ENCODE results near the gene RRAD.

The RRAD gene

GRCh38 chr16:66881964-66882508 is 43.3 kb downstream of the RRAD start:
- H3K27me3 ChIP-seq (ENCODE audit: insufficient read depth, poor library complexity, severe bottlenecking), result no peaks in the 10 kb centered on the region
- H3K27ac ChIP-seq (replicated peaks), result no peak overlapping the region
- no peak for DNase-seq (ENCODE audit: low read depth in 1 of 2, low spot score in 1 of 2)
- TF ChIP-seq GABPA (IDR thresholded peaks at IDR 0.05; ENCODE audit: low read depth) (no peak), REST (IDR thresholded peaks at IDR 0.05; ENCODE audit: insufficient replicate concordance, low read depth) (no peak), POLR2AphosphoS5 (IDR thresholded peaks at IDR 0.05; ENCODE audit: low read depth) (no peak), SPI1 (IDR thresholded peaks at IDR 0.05; ENCODE audit: borderline replicate concordance, low read depth) (no peak)
- TF ChIP-seq, protein P1, sequence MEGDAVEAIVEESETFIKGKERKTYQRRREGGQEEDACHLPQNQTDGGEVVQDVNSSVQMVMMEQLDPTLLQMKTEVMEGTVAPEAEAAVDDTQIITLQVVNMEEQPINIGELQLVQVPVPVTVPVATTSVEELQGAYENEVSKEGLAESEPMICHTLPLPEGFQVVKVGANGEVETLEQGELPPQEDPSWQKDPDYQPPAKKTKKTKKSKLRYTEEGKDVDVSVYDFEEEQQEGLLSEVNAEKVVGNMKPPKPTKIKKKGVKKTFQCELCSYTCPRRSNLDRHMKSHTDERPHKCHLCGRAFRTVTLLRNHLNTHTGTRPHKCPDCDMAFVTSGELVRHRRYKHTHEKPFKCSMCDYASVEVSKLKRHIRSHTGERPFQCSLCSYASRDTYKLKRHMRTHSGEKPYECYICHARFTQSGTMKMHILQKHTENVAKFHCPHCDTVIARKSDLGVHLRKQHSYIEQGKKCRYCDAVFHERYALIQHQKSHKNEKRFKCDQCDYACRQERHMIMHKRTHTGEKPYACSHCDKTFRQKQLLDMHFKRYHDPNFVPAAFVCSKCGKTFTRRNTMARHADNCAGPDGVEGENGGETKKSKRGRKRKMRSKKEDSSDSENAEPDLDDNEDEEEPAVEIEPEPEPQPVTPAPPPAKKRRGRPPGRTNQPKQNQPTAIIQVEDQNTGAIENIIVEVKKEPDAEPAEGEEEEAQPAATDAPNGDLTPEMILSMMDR (IDR thresholded peaks at IDR 0.05; ENCODE audit: insufficient read depth, low read length), result no peak
- H3K4me3 ChIP-seq (replicated peaks; ENCODE audit: insufficient read depth, low read length), result no peak overlapping the region

DNA sequence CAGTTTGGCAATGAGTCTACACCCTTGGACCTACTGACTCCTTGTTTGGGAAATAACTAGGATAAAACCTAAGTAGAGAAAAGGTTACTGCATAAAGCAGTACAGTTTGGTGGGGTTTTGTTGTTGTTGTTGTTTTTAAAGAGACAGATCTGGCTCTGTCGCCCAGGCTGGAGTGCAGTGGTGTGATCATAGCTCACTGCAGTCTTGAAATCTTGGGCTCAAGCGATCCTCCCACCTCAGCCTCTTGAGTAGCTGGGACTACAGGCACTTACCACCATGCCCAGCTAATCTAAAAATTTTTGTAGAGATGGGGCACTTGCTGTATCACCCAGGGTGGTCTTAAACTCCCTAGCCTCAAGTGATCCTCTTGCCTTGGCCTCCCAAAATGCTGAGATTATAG is 43.8 kb downstream of the RRAD start:
- no peak for TF ChIP-seq GABPA (IDR thresholded peaks at IDR 0.05; ENCODE audit: low read depth)
- TF ChIP-seq, protein P1 (IDR thresholded peaks at IDR 0.05; ENCODE audit: insufficient read depth, low read length), result no peak
- no peak for TF ChIP-seq POLR2AphosphoS5 (IDR thresholded peaks at IDR 0.05; ENCODE audit: low read depth)
- no peak for TF ChIP-seq REST (IDR thresholded peaks at IDR 0.05; ENCODE audit: insufficient replicate concordance, low read depth)
- TF ChIP-seq SPI1 (IDR thresholded peaks at IDR 0.05; ENCODE audit: borderline replicate concordance, low read depth), result no peak
- Histone ChIP-seq H3K27ac (replicated peaks) (no peak overlapping the region), H3K27me3 (ENCODE audit: insufficient read depth, poor library complexity, severe bottlenecking) (no peaks in the 10 kb centered on the region), H3K4me3 (replicated peaks; ENCODE audit: insufficient read depth, low read length) (peak overlapping the region; percentile 99)
- no peak for DNase-seq (ENCODE audit: low read depth in 1 of 2, low spot score in 1 of 2)

DNA sequence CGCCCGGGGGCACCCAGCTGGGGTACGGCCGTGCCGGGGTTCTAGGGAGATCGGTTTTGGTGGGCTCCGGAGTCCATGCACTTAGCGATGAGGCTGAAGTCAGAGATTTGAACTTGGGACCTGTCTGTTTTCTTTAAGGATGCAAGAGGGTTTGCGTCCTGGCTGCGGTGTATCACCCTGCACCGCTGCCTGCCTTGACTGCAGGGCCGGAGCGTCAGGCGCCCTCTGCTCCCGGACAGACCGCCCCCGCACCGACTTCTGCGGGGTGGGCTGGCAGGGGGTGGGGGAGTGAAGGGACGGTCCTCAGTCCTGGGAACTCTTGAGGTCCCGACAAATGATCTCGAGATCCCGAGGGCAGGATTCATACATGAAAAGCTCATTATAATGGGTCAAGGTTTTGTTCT is 44.3 kb downstream of the RRAD start:
- TF ChIP-seq SPI1 (IDR thresholded peaks at IDR 0.05; ENCODE audit: borderline replicate concordance, low read depth) (no peak), REST (IDR thresholded peaks at IDR 0.05; ENCODE audit: insufficient replicate concordance, low read depth) (no peak), POLR2AphosphoS5 (IDR thresholded peaks at IDR 0.05; ENCODE audit: low read depth) (no peak), GABPA (IDR thresholded peaks at IDR 0.05; ENCODE audit: low read depth) (no peak)
- TF ChIP-seq, protein P1 (IDR thresholded peaks at IDR 0.05; ENCODE audit: insufficient read depth, low read length), result no peak
- no peak for DNase-seq (ENCODE audit: low read depth in 1 of 2, low spot score in 1 of 2)
- H3K27me3 ChIP-seq (ENCODE audit: insufficient read depth, poor library complexity, severe bottlenecking), result no peaks in the 10 kb centered on the region
- H3K4me3 ChIP-seq (replicated peaks; ENCODE audit: insufficient read depth, low read length), result peak overlapping the region; percentile 99
- peak overlapping the region; percentile 74 for H3K27ac ChIP-seq (replicated peaks)

Data from HL-60 (cell line).